OCI-LY1 (cell line): ENCODE results near the gene CREB5.
"Not testable (repeated sequence)": the region's sequence is repeated elsewhere in the genome, so short reads cannot be mapped to it uniquely, and the experiment has no call there.

Source experiments
- H2AFZ ChIP-seq: fragments of 200-600 bp; sonication (generic), shearing (Covaris generic); 2 replicates; pipeline ENCODE4 v1.6.0; 2014; ENCODE audit warnings: antibody characterized with exemption, mild to moderate bottlenecking, low read length
- H3F3A ChIP-seq: fragments of 200-600 bp; sonication (generic), shearing (Covaris generic); 2 replicates; pipeline ENCODE4 v1.6.0; 2014; ENCODE audit warnings: mild to moderate bottlenecking, antibody characterized with exemption, low read length, moderate library complexity; ENCODE audit not compliant: insufficient read depth
- H3K27ac ChIP-seq: fragments of 200-600 bp; sonication (generic); 2 replicates; pipeline ENCODE4 v1.5.1; 2014; ENCODE audit warnings: low read length, mixed run types, mild to moderate bottlenecking, low read depth; ENCODE audit not compliant: poor library complexity, severe bottlenecking
- H3K27me3 ChIP-seq: fragments of 200-600 bp; sonication (generic); 2 replicates; pipeline ENCODE4 v1.6.0; 2014; ENCODE audit warnings: antibody characterized with exemption, mild to moderate bottlenecking, low read length, moderate library complexity; ENCODE audit not compliant: insufficient read depth
- H3K36me3 ChIP-seq: fragments of 200-600 bp; sonication (generic); 2 replicates; pipeline ENCODE4 v1.6.1; 2014; ENCODE audit warnings: mild to moderate bottlenecking, antibody characterized with exemption, low read length, moderate library complexity, mixed read lengths; ENCODE audit not compliant: insufficient read depth
- H3K4me1 ChIP-seq: fragments of 200-600 bp; sonication (generic); 2 replicates; pipeline ENCODE4 v1.5.1; 2014; ENCODE audit warnings: mild to moderate bottlenecking, low read length, moderate library complexity; ENCODE audit not compliant: insufficient read depth, severe bottlenecking
- H3K4me2 ChIP-seq: fragments of 200-600 bp; sonication (generic), shearing (Covaris generic); 2 replicates; pipeline ENCODE4 v1.6.1; 2014; ENCODE audit warnings: low read length
- H3K4me3 ChIP-seq: fragments of 200-600 bp; sonication (generic); 2 replicates; pipeline ENCODE4 v1.5.1; 2014; ENCODE audit warnings: low read length, low read depth, mild to moderate bottlenecking, mixed read lengths; ENCODE audit not compliant: poor library complexity, severe bottlenecking
- H3K79me2 ChIP-seq: fragments of 200-600 bp; shearing (Covaris generic); 2 replicates; pipeline ENCODE4 v1.6.1; 2016; ENCODE audit warnings: mixed run types, low read length, mixed read lengths; ENCODE audit not compliant: insufficient read depth
- H3K9ac ChIP-seq: fragments of 200-600 bp; sonication (generic), shearing (Covaris generic); 2 replicates; pipeline ENCODE4 v1.6.1; 2014; ENCODE audit warnings: mild to moderate bottlenecking, low read length, mixed read lengths
- H3K9me2 ChIP-seq: fragments of 200-600 bp; sonication (generic), shearing (Covaris generic); 2 replicates; pipeline ENCODE4 v1.6.1; 2014; ENCODE audit warnings: low read depth, mild to moderate bottlenecking, low read length, mixed read lengths
- H3K9me3 ChIP-seq: fragments of 200-600 bp; shearing (Covaris generic); 2 replicates; pipeline ENCODE4 v1.6.1; 2014; ENCODE audit warnings: low read length, mixed read lengths
- H4K20me1 ChIP-seq: fragments of 200-600 bp; sonication (generic), shearing (Covaris generic); 2 replicates; pipeline ENCODE4 v1.6.0; 2016; ENCODE audit warnings: mild to moderate bottlenecking, low read length; ENCODE audit not compliant: insufficient read depth
- EZH2 ChIP-seq: fragments of 200-600 bp; sonication (generic), shearing (Covaris generic); IDR thresholded peaks from 2 replicates; pipeline ENCODE4 v1.8.0; 2017; ENCODE audit warnings: borderline replicate concordance, mixed run types, mild to moderate bottlenecking, antibody characterized with exemption, low read length, moderate library complexity, mixed read lengths
- TF ChIP-seq, protein P1 (sequence below): fragments of 200-600 bp; sonication (generic), shearing (Covaris generic); IDR thresholded peaks from 2 replicates; pipeline ENCODE4 v1.5.1; 2017; ENCODE audit warnings: mild to moderate bottlenecking, antibody characterized with exemption, low read length, moderate library complexity, mixed read lengths

The CREB5 gene

DNA sequence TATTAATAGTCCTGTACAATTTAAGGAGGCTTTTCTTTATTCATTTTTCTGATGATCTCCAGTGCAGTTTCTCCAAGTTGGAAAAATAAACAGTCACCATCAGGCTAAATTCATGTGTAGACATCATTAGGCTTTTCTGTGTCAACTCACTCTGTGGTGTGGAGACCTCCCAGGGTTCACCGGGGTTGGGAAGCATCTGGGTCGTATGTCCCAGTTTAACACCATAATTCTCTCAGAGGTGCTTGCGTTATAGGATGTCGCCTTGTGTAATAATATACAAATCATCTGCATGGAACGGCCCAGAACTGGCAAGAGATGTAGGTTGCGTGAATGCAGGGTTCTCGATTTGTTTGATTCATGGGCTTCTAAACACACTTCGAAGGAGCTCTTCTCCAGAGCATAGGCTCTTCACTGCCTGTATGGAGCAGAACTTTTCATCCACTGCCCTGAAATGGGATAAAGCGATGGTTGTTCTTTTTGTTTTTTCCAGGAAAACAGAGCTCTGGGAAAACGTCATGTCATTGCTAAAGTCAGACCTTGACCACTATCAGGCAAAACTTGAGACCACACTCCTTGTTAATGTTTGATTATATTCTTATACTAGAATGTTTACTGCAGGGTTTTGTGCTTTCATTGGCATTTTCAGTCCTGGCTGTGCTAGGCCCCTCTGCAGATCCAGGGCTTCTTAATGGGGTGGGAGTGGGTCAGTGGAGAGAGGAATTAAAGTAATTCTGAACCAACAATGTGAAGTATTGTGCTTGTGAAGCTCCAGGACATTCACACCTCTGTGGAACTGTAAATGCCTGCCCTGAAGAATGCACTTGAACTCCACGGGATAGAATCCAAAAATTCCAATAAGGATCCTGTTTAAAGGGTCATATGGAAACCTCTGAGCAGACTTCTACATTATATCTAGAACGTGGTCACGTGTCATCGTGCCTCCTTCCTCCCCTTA lies 373.0 kb downstream of the CREB5 start:
- Histone ChIP-seq H2AFZ (no peak overlapping the region), H3K4me1 (peaks cover 24% of the 10 kb centered on the region), H3K36me3 (no peaks in the 10 kb centered on the region), H3F3A (no peaks in the 10 kb centered on the region), H3K4me2 (no peak overlapping the region), H3K9me2 (no peaks in the 10 kb centered on the region), H3K9ac (no peak overlapping the region), H3K27ac (no peak overlapping the region), H3K9me3 (no peaks in the 10 kb centered on the region), H3K79me2 (no peaks in the 10 kb centered on the region), H3K4me3 (no peak overlapping the region), H4K20me1 (no peaks in the 10 kb centered on the region), H3K27me3 (no peaks in the 10 kb centered on the region)
- TF ChIP-seq, protein P1, sequence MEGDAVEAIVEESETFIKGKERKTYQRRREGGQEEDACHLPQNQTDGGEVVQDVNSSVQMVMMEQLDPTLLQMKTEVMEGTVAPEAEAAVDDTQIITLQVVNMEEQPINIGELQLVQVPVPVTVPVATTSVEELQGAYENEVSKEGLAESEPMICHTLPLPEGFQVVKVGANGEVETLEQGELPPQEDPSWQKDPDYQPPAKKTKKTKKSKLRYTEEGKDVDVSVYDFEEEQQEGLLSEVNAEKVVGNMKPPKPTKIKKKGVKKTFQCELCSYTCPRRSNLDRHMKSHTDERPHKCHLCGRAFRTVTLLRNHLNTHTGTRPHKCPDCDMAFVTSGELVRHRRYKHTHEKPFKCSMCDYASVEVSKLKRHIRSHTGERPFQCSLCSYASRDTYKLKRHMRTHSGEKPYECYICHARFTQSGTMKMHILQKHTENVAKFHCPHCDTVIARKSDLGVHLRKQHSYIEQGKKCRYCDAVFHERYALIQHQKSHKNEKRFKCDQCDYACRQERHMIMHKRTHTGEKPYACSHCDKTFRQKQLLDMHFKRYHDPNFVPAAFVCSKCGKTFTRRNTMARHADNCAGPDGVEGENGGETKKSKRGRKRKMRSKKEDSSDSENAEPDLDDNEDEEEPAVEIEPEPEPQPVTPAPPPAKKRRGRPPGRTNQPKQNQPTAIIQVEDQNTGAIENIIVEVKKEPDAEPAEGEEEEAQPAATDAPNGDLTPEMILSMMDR, result no peak
- no peak for TF ChIP-seq EZH2

DNA sequence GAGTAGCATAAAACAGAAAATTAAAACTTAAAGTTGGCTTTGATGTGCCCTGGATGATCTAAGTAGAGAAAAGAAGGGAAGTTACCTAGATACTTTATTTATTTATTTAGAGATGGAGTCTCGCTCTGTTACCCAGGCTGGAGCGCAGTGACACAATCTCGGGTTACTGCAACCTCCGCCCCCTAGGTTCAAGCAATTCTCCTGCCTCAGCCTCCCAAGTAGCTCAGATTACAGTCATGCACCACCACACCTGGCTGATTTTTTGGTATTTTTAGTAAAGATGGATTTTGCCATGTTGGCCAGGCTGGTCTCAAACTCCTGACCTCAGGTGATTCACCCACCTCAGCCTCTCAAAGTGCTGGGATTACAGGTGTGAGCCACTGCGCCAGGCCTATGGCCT lies 373.8 kb downstream of the CREB5 start:
- H3K27me3 ChIP-seq, H3K4me2 ChIP-seq: not testable (repeated sequence)
- peaks cover 24% of the 10 kb centered on the region for H3K4me1 ChIP-seq

DNA sequence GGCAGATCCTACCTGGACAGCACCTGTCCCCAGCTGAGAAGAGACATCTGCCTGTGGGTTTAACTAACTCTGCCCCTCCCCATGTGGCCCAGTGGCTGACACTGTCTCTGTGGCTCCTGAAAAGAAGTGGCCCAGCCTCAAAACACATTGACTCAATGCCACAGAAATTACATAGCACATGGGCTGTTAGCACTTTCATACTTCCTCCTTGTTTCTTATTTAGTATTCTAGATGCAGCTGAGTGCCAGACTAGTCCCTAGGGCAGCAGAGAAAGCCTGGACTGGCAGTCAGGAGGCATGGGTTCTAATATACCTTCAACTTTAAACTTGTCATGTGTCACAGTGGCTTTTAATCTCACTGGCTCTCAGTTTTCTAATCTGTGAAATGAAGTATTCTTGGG lies 374.8 kb downstream of the CREB5 start:
- Histone ChIP-seq H3K27ac (no peak overlapping the region), H2AFZ (no peak overlapping the region), H3K4me2 (no peak overlapping the region), H3K9me2 (no peaks in the 10 kb centered on the region), H3K4me3 (no peak overlapping the region), H3K9me3 (no peaks in the 10 kb centered on the region), H3K36me3 (0 out of 2 replicates have a peak, but pooled peaks cover 7% of the 10 kb centered on the region), H3K9ac (no peak overlapping the region), H3K4me1 (peaks cover 24% of the 10 kb centered on the region), H3F3A (no peaks in the 10 kb centered on the region), H4K20me1 (no peaks in the 10 kb centered on the region), H3K79me2 (no peaks in the 10 kb centered on the region), H3K27me3 (no peaks in the 10 kb centered on the region)
- TF ChIP-seq, protein P1, result no peak
- TF ChIP-seq EZH2, result no peak

More for the DNA sequence above, 373.8 kb downstream of the CREB5 start:
- not testable (repeated sequence) for H3K27ac ChIP-seq, H3K36me3 ChIP-seq, H4K20me1 ChIP-seq, H3K4me3 ChIP-seq, H3F3A ChIP-seq, H3K9ac ChIP-seq, H3K79me2 ChIP-seq, H3K9me2 ChIP-seq, H3K9me3 ChIP-seq, H2AFZ ChIP-seq
